Natural killer cell (primary cell): ENCODE results near the gene SCRT2. TPM values are rescaled to one million over a fixed set of nuclear protein-coding genes. Genes with fewer than 3 reads are reported as not detected.

Experiments
- ATAC-seq, 3 donors: fragments of 150-1000 bp in 2 of 3; fragments of 200-7000 bp in 1 of 3; cut with Tn5 transposase; 1 replicate in 1 of 3; 2 replicates in 2 of 3; pipeline ENCODE4 v1.10.0; 2021; ENCODE audit warnings: mild to moderate bottlenecking in 2 of 3, moderate library complexity in 2 of 3
- DNase-seq, 2 donors: peaks; one replicate each; pipeline versions ENCODE4 v3.0.0 to v3.0.0-alpha.2; 2013 to 2021; ENCODE audit warnings: mixed read lengths in 1 of 2
- H3K27ac ChIP-seq: one replicate; pipeline ENCODE4 v1.5.1; 2013; ENCODE audit warnings: mild to moderate bottlenecking, low read length
- H3K27me3 ChIP-seq: one replicate; pipeline ENCODE4 v1.6.1; 2013; ENCODE audit warnings: low read length; ENCODE audit not compliant: control insufficient read depth, insufficient read depth
- H3K36me3 ChIP-seq: one replicate; pipeline ENCODE4 v1.6.1; 2013; ENCODE audit warnings: low read length; ENCODE audit not compliant: control insufficient read depth, insufficient read depth
- H3K4me1 ChIP-seq: one replicate; pipeline ENCODE4 v1.6.1; 2013; ENCODE audit warnings: low read length; ENCODE audit not compliant: control insufficient read depth, insufficient read depth
- H3K4me3 ChIP-seq: one replicate; pipeline ENCODE4 v1.5.1; 2013; ENCODE audit warnings: low read length
- H3K9me3 ChIP-seq: one replicate; pipeline ENCODE4 v1.6.1; 2013; ENCODE audit warnings: low read length; ENCODE audit not compliant: control insufficient read depth, insufficient read depth
- H3K27ac Mint-ChIP-seq, 2 donors: one replicate each; pipeline ENCODE4 v1.8.0; 2022; ENCODE audit warnings: mild to moderate bottlenecking in 2 of 2, mixed read lengths in 2 of 2, moderate library complexity in 1 of 2
- H3K27me3 Mint-ChIP-seq, 2 donors: one replicate each; pipeline ENCODE4 v1.8.0; 2022; ENCODE audit warnings: low read depth in 2 of 2, mixed read lengths in 2 of 2
- H3K36me3 Mint-ChIP-seq: one replicate; pipeline ENCODE4 v1.8.0; 2022; ENCODE audit warnings: mixed read lengths
- H3K4me1 Mint-ChIP-seq, 2 donors: one replicate each; pipeline ENCODE4 v1.8.0; 2022; ENCODE audit warnings: mixed read lengths in 2 of 2
- H3K4me3 Mint-ChIP-seq: one replicate; pipeline ENCODE4 v1.8.0; 2022; ENCODE audit warnings: mild to moderate bottlenecking, moderate library complexity, mixed read lengths
- H3K9me3 Mint-ChIP-seq, 2 donors: one replicate each; pipeline ENCODE4 v1.8.0; 2022; ENCODE audit warnings: mixed read lengths in 2 of 2
- CTCF ChIP-seq: fragments of 200-600 bp; IDR thresholded peaks from one replicate; pipeline ENCODE4 v1.8.0; 2022; ENCODE audit warnings: antibody characterized with exemption
- WGBS: methylation state at CpG from one replicate; pipeline ENCODE4 v1.1.7; 2013; ENCODE audit warnings: missing lambda C conversion rate; ENCODE audit not compliant: insufficient coverage; 5-methylcytosine and 5-hydroxymethylcytosine counted together
- intact Hi-C: fragments of 100-400 bp; cut with micrococcal nuclease; formaldehyde crosslinking; loops from one replicate; pipeline ENCODE4 v1.14.2; 2022
- total RNA-seq, 4 donors: library from RNA; stranded (reverse); fragments of 120-200 nt in 1 of 4; gene quantifications; one replicate each; pipeline versions ENCODE4 v1.2.3 to v1.2.4, GENCODE V29; 2013 to 2022

SCRT2 gene
- total RNA-seq, 3 donors from 2014 or later (not counting 1 experiment from before 2014, with no cell fraction given), result not detected

DNA sequence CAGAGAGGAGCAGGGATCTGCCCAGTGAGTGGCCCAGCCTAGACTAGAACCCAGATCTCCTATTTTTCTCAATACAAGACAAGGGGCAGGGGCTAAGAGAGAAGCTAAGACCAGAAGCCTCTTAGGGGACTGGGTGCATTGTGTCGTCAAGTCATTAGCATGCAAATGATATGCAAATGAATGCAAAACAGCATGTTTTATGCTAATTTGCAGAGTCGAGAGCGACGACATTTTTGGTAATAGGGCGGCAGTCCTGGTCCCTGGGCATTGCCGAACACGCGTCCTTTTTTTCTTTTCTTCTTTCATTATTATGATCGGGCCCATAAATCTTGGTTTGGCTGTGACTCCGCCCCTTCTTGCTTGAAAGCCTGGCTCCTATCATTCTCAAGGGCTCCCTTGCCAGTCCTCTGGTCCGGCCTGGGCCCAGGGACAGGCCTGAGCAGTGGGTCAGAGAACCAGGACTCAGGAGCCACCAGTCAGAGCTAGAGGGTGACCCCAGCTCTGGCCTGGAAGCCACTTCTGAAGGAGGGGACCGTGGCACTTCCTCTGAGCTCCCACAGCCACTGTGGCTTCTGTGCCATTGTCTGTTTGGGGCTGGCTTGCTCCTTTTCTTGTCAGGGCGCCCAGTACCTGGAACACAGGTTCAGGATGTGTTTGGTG lies 32.0 kb upstream of the SCRT2 start:
- TF ChIP-seq CTCF, result no peak

DNA sequence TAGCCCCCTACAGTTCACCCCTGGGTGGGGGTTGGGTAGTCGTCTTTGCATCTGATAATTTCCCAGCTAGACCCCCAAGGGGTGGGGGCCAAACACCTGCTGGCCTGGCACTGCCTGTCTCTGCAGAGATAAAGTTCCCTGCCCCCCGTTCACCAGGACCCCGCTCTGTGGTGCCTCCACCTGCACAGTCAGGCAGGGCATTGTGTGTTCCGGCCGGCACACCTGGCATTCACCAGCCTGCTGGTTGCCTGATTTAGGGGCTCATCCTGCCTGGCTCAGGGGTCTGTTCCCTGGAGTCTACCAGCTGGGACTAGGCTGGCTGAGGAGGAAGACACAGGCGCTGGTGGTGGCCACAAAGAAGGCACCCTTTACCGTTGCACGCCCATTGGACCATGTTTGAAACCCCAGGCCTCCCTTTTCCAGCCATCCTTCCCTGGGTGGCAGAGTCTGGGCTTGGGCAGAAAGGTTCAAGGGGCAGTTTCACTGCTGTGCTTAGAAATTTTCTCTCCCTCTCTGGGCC lies 30.8 kb upstream of the SCRT2 start:
- Mint-ChIP-seq H3K36me3 (no peaks in the 10 kb centered on the region), H3K9me3 (no peaks in the 10 kb centered on the region), H3K4me3 (no peak overlapping the region), H3K27ac (no peak overlapping the region), H3K27me3 (peaks cover 20 to 34% of the 10 kb centered on the region in 2 donors), H3K4me1 (no peaks in the 10 kb centered on the region)
- Histone ChIP-seq H3K27ac (no peak overlapping the region), H3K4me1 (no peaks in the 10 kb centered on the region), H3K9me3 (peaks cover 4% of the 10 kb centered on the region), H3K36me3 (no peaks in the 10 kb centered on the region), H3K27me3 (no peaks in the 10 kb centered on the region), H3K4me3 (no peak overlapping the region)
- 90% methylated on average over 8 of the region's 8 CpGs for WGBS
- intact Hi-C loops, result no loop called here
- ATAC-seq, result no peak
- no peak for TF ChIP-seq CTCF
- DNase-seq, result no peak

More for the DNA sequence above, 32.0 kb upstream of the SCRT2 start:
- Mint-ChIP-seq H3K36me3 (no peaks in the 10 kb centered on the region), H3K9me3 (no peaks in the 10 kb centered on the region), H3K4me1 (no peaks in the 10 kb centered on the region), H3K4me3 (no peak overlapping the region), H3K27ac (no peak overlapping the region), H3K27me3 (peaks cover 25 to 40% of the 10 kb centered on the region in 2 donors)
- DNase-seq (no peak), ATAC-seq (no peak)
- H3K27me3 ChIP-seq, result no peaks in the 10 kb centered on the region
- 90% methylated on average over 13 of the region's 13 CpGs for WGBS
- H3K36me3 ChIP-seq, result no peaks in the 10 kb centered on the region
- peaks cover 4% of the 10 kb centered on the region for H3K9me3 ChIP-seq
- intact Hi-C loops, result no loop called here
- no peaks in the 10 kb centered on the region for H3K4me1 ChIP-seq
- no peak overlapping the region for H3K27ac ChIP-seq
- no peak overlapping the region for H3K4me3 ChIP-seq

DNA sequence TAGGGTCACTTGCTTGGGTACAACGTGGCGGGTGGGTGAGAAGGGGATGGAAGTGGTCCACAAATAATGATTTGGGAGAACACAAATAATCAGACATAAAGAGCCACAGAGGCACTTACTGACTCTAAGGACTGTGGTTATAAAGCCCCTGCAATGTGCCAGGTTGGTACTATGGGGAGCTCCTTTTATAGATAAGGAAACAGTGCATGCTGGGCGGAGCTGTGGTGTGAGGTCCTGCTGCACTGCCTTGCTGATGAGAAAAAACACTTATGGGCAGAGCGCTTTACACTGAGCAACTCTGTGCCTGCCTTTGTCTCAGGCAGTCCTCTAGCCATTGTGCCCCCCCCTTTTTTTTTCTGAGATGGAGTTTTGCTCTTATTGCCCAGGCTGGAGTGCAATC lies 29.1 kb upstream of the SCRT2 start:
- H3K27ac Mint-ChIP-seq, result no peak overlapping the region
- Histone ChIP-seq H3K27me3 (no peaks in the 10 kb centered on the region), H3K4me3 (no peak overlapping the region), H3K36me3 (no peaks in the 10 kb centered on the region), H3K9me3 (peaks cover 4% of the 10 kb centered on the region), H3K4me1 (no peaks in the 10 kb centered on the region), H3K27ac (no peak overlapping the region)
- no peaks in the 10 kb centered on the region for H3K4me1 Mint-ChIP-seq
- 96% methylated on average over 4 of the region's 4 CpGs for WGBS
- TF ChIP-seq CTCF, result no peak
- H3K27me3 Mint-ChIP-seq, result peaks cover 16 to 25% of the 10 kb centered on the region in 2 donors
- no peak for ATAC-seq
- intact Hi-C loops, result no loop called here
- H3K4me3 Mint-ChIP-seq, result no peak overlapping the region
- no peaks in the 10 kb centered on the region for H3K9me3 Mint-ChIP-seq
- H3K36me3 Mint-ChIP-seq, result no peaks in the 10 kb centered on the region
- DNase-seq, result no peak

GRCh38 chr20:703426-703825 lies 27.8 kb upstream of the SCRT2 start:
- intact Hi-C loops, result no loop called here
- 84% methylated on average over 8 of the region's 8 CpGs for WGBS
- no peak for ATAC-seq

More at GRCh38 chr20:703426-703825, 27.8 kb upstream of the SCRT2 start:
- Histone ChIP-seq H3K27me3 (no peaks in the 10 kb centered on the region), H3K4me1 (no peaks in the 10 kb centered on the region), H3K4me3 (no peak overlapping the region), H3K27ac (no peak overlapping the region), H3K36me3 (no peaks in the 10 kb centered on the region), H3K9me3 (no peaks in the 10 kb centered on the region)
- Mint-ChIP-seq H3K27ac (no peak overlapping the region), H3K36me3 (no peaks in the 10 kb centered on the region), H3K9me3 (no peaks in the 10 kb centered on the region), H3K4me1 (no peaks in the 10 kb centered on the region), H3K27me3 (peaks cover 8 to 13% of the 10 kb centered on the region in 2 donors), H3K4me3 (no peak overlapping the region)
- TF ChIP-seq CTCF, result no peak
- no peak for DNase-seq
